NCI-H128 (cell line): ENCODE measurements around the gene MS4A10.
"Not testable (repeated sequence)": the region's sequence is repeated elsewhere in the genome, so short reads cannot be mapped to it uniquely, and the experiment has no call there.

ENCODE experiments used
- DNase-seq: peaks from one replicate; lab custom pipeline; 2025; ENCODE audit not compliant: unreplicated experiment; lab: John Stamatoyannopoulos, UW

Gene MS4A10

DNA sequence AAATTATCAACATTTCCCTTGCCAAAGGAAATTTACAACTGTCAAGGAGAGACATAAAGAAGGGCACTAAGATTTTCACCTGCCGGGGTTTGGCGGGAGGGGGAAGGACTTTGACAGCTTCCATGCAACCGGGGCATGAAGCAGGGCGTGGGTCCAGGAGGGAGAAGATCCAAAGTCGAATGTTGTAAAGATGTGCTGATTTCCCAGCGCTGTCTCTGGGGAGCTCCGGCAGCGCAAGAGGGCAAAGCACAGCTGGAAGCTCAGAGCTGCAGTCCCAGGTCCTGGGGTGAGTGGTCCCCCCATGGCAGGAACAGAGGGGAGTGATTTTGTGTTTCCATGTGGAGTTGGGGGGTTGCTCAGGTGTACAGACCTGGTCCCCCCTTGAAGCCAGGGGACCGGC is at the start of gene MS4A10:
TSS of gene MS4A10 (plus strand) at position 198 of the 400 bp plus-strand sequence. CDS start 5,003 bp downstream, outside the sequence.
- no peak for DNase-seq

DNA sequence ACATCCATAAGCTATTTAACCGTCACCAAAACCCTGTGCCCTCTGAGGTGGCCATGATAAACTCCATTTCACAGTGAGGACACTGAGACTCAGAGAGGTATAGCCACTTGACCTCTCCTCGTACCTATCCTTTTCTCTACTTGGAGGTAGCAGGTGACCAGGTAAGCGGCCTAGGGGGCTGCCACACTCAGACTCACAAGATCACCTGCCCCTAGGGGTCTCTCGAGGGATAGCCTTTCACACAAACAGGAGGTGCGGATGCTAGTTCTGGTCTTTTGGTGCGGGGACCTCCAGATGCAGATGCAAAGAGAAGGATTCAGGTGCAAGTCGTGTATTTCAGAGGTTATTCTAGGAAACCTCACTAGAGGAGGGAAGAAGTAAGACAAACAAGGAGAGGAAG is 46.0 kb upstream of the MS4A10 start:
- no peak for DNase-seq

- no peak for DNase-seq
Observed at GRCh38 chr11:60740573-60740972, 44.6 kb upstream of the MS4A10 start.

- no peak for DNase-seq
Observed at GRCh38 chr11:60741421-60741820, 43.7 kb upstream of the MS4A10 start.

GRCh38 chr11:60743058-60743457 is 42.1 kb upstream of the MS4A10 start:
- DNase-seq: no peak

DNA sequence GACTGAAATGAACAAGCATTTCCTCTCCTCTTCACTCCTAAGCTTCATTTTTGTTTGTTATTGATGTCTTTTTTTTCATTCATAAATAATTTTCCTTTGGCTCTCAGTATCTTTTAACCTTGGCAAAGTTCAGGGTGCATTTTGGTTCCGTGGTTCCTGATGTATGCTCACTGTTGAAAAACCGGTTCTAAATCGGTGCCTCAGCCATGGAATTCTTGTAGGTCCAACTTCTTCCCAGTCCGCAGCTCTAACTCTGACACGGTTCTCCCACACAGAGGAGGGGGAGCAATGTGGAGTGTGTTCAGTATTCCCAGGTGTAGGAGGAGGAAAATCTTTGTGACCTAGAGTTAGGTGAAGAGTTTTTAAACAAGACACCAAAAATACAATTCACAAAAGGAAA is 41.0 kb upstream of the MS4A10 start:
- DNase-seq: no peak

GRCh38 chr11:60747359-60747873 is 37.7 kb upstream of the MS4A10 start:
- no peak for DNase-seq

DNA sequence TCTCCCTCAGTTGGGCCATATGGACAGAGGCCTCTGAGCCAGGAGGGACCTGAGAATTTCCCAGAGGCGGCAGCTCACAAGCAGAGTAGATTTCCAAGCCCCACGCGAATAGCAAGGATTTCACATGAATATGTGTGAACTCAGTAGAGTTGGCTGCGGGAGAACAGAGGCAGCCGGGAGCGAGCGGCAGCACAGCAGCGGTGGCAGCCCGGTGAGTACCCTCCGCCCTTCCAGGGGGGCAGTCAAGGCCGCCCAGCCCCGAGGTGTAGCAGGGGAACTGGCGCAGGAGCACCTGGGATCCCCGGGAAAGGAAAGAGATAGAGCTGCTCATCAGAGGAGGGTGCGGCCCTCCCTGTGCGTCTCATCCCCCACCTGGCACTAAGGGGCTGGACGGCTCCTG is 36.9 kb upstream of the MS4A10 start:
- DNase-seq: no peak

- DNase-seq: no peak
Observed at GRCh38 chr11:60748821-60749220, 36.3 kb upstream of the MS4A10 start.

GRCh38 chr11:60750911-60751310 is 34.2 kb upstream of the MS4A10 start:
- DNase-seq: no peak

DNA sequence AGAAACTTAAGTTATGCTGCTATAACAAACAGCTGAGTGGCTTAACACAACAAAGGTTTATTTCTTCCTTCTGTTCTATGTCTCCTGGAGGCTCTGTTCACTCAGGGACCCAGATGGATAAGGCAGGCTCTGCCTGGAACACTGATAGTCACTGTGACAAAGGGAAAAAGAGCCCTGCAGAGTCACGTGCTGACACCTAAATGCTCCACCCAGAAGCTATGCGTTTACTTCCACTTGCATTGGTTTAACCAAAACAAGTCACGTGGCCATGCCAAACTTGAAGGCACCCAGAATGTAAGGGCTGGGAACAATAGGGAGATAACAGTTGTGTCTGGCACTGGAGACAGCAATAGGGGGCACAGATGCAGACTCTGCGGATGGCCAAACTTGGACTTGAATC is 31.8 kb upstream of the MS4A10 start:
- DNase-seq: no peak

- DNase-seq: no peak
Observed at GRCh38 chr11:60754887-60755286, 30.2 kb upstream of the MS4A10 start.

GRCh38 chr11:60756307-60757032 is 28.7 kb upstream of the MS4A10 start, which contains the start of gene MS4A15:
TSS of gene MS4A15 (plus strand) at chr11:60756867. CDS start at chr11:60763734, 6,867 bp downstream.
- DNase-seq: no peak

- DNase-seq: no peak
Observed at GRCh38 chr11:60757231-60757800, 27.8 kb upstream of the MS4A10 start.

GRCh38 chr11:60758671-60759070 is 26.5 kb upstream of the MS4A10 start:
- not testable (repeated sequence) for DNase-seq

DNA sequence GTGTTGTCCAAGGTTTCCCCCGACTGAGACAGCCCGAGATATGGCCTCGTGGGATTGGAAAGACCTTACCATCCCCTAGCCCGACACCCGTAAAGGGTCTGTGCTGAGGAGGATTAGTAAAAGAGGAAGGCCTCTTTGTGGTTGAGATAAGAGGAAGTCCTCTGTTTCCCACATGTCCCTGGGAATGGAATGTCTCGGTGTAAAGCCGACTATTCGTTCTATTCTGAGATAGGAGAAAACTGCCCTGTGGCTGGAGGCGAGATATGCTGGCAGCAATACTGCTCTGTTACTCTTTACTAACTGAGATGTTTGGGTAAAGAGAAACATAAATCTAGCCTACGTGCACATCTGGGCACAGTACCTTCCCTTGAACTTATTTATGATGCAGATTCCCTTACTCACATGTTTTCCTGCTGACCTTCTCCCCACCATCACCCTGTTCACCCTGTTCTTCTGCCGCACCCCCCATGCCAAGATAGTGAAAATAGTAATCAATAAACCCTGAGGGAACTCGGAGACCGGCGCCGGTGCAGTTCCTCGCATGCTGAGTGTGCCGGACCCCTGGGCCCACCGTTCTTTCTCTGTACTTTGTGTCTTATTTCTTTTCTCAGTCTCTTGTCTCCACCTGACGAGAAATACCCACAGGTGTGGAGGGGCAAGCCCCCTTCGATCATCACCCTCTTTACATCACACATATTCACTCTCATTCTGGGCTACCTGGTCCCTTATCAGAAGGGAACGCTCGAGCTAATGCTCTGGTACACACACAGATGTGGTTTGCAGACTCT is 25.5 kb upstream of the MS4A10 start:
- not testable (repeated sequence) for DNase-seq

- no peak for DNase-seq
Observed at GRCh38 chr11:60761436-60762190, 23.5 kb upstream of the MS4A10 start.

- DNase-seq: no peak
Observed at GRCh38 chr11:60762851-60763691, 22.1 kb upstream of the MS4A10 start.

- no peak for DNase-seq
Observed at GRCh38 chr11:60763692-60764369, 21.3 kb upstream of the MS4A10 start.
